Mammary epithelial cell (primary cell): ENCODE data around the gene PHLPP1.

Experiments used
- CTCF ChIP-seq, 2 donors: IDR thresholded peaks in 1 of 2; conservative IDR thresholded peaks in 1 of 2; 2 replicates each; pipeline ENCODE4 v1.5.1; 2011 to 2012; ENCODE audit warnings: inconsistent platforms in 2 of 2, low read length in 2 of 2, mild to moderate bottlenecking in 2 of 2, control low read depth in 1 of 2, low read depth in 1 of 2; ENCODE audit not compliant: insufficient read depth in 1 of 2; ENCODE audit errors: extremely low read depth in 1 of 2
- EZH2 ChIP-seq: IDR thresholded peaks from 2 replicates; pipeline ENCODE4 v1.6.1; 2012; ENCODE audit warnings: low read length, inconsistent platforms, borderline replicate concordance

DNA sequence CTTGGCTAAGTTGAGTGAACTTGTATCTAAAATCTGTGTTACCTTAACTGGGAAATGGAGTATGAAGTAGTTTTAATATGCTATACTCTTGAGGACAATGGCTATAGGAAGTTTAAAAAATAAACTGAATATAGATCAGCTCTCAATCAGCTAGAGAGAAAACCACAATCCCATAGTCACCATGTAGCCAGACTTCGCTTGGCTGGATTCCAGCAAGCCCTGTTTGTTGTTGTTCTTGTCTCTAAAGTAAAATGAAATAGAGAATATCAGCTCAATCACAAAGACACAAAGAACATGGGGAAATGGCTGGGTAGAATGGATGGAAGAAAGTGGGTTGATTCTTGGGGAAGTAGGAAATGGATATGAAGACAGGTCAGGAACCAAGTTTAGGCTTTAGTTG is 234.9 kb downstream of the PHLPP1 start:
- TF ChIP-seq CTCF (conservative IDR thresholded peaks at IDR 0.05 in 1 of 2, IDR thresholded peaks at IDR 0.05 in 1 of 2; ENCODE audit: extremely low read depth in 1 of 2, insufficient read depth in 1 of 2, low read depth in 1 of 2, low read length in 2 of 2) (no peak), EZH2 (no peak)
